DMS114 treated with DMSO at 0.1 percent for 48 hours (cell line): ENCODE results near the gene PARD6B.
"Not testable (repeated sequence)": the region's sequence is repeated elsewhere in the genome, so short reads cannot be mapped to it uniquely, and the experiment has no call there.

Experiments used
- DNase-seq: peaks from one replicate; lab custom pipeline; 2025; ENCODE audit not compliant: unreplicated experiment; lab: John Stamatoyannopoulos, UW

The PARD6B gene

DNA sequence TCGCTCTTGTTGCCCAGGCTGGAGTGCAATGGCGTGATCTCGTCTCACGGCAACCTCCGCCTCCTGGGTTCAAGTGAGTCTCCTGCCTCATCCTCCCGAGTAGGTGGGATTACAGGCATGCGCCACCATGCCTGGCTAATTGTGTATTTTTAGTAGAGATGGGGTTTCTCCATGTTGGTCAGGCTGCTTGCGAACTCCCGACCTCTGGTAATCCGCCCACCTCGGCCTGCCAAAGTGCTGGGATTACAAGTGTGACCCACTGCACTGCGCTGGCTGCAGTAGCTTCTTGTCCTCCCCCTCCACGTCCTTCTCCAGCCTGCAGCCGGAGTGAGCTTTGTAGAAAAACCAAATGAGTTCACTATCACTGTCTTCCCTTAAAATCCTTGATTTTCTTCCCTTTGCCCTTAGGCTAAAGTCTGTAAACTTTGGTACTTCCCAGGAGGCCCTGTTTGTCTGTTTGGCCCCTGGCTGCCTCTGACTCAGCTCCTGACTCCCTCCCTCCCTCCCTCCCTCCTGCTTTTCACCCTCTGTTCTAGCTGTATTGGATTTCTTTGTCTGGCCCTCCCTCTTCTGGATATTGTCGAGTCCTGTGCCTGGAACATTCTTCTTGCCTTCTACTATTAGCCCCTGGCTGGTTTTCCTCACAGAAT is 12.9 kb downstream of the PARD6B start:
- peak; percentile 60 for DNase-seq

DNA sequence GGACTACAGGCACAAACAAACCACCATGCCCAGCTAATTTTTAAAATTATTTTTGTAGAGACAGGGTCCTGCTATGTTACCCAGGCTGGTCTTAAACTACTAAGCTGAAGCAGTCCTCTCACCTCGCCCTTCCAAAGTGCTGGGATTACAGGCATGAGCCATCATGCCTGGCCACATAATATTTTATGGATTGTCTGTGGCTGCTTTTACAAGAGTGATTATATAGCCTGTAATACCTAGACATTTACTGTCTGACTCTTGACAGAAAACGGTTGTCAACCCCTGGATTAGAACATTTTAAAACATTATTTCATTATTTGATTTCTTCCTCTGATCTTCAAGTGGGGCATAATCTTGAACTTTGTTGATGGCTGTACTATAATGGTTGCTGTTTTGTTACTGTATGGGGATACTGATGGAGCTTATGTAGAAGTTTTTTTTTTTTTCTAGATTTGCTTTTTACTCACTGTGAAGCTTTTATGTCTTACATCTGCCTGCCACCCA is 14.3 kb downstream of the PARD6B start:
- DNase-seq, result no peak

DNA sequence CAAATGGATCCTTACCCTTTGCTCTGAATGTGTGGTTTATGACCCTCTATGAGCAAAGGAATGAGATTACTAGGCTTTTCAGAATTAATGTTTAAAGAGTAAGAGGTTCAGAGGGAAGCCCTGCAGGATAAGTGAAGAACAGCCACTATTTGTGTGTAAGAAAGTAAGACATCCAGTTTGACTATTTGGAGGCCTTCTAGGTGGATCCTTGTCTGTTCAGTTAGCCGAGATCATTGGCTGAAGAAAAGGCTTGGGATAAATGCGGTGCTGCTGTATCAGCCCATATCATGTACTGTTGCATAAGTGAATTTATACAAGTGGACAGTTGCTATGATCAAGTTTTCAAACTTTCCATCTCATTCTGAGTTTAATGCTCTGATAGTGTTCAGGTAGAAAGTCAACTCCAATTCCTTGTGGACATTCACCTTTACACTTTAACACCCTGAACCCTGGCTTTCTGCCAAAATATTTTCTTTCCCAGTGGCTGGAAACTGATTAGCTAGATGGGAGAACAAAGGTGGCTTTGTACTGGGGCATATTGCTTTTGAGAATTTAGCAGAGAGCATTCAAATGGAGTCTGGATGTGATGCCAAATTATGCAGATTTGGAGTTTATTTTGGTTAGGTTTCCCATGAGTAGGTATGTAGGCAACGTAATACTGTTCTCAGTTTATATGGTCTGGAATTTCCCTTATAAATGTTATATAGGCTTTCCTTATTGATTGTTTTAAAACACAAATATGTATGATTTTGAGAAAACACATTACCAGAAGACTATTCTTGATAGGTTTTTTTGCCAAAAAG is 15.0 kb downstream of the PARD6B start:
- no peak for DNase-seq

- no peak for DNase-seq
Observed at GRCh38 chr20:50747275-50747674, 15.9 kb downstream of the PARD6B start.

- no peak for DNase-seq
Observed at GRCh38 chr20:50750145-50750671, 18.8 kb downstream of the PARD6B start.

DNA sequence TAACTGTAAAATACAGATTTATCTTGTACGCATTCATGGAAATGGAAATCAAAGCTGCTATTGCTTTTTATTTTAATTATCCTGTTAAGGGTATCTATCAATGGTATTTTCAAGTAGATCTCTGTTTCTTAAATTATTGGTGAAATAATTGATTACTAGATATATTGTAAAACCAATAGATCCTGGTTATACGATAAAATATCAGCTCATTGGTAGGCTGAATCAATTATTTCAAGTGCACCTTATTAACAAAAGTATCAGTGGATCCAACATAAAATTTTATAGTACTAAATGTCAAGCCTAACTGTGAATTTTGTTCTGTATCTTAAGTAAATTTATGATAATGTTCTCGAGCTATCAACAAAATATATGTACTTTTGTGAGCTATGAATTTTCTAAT is 21.8 kb downstream of the PARD6B start:
- no peak for DNase-seq

DNA sequence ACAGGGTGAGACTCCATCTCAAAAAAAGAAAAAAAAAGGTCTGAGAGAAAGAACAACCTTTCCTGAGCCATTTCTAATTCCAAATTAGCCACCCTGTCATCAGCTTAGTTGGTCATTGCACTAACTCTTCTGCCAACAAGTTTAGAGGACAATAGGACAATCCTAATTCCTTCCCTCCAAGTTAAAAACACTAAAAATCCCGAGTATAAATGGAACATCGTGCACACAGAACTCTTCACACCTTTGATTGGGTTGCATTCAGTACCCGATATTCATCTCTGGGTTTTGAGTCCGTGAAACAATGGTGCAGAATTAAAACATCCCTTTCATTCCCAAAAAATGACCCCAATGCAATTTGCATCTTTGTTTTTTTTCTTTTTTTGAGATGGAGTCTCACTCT is 23.0 kb downstream of the PARD6B start:
- no peak for DNase-seq

- no peak for DNase-seq
Observed at GRCh38 chr20:50756447-50756846, 25.1 kb downstream of the PARD6B start.

GRCh38 chr20:50758469-50758868 is 27.1 kb downstream of the PARD6B start:
- DNase-seq, result no peak

DNA sequence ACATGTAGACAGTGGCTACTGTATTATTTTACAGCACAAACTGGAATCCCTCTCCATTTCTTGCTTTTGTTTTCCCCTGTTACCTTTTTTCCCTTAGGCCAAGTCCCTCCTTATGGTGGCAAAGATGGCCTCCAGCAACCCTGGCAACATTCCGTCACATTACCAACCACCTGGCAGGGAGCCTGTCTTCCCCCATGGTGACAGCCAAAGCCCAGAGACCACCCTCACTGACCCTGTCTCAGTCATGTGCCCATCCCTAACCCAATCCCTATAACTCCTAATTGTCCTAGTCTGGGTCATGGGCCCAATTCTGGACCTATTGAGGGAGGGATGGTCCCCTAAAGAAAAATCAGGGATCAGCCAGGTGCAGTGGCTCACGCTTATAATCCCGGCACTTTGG is 27.6 kb downstream of the PARD6B start:
- DNase-seq, result no peak

DNA sequence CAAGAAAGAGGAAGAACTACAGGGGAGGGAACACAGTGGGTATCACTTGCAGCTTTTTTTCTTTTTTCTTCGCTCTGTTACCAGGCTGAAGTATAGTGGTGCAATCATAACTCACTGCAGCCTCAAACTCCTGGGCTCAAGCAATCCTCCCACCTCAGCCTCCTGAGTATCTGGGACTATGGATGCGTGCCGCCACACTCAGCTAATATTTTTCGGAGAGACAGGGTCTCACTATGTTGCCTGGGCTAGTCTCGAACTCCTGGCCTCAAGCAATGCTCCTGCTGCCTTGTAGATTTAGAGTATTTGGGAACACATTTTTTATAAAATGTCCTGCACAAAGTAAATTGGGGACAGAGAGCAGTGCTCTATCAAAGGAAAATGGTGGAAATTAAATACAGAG is 28.3 kb downstream of the PARD6B start:
- no peak for DNase-seq

DNA sequence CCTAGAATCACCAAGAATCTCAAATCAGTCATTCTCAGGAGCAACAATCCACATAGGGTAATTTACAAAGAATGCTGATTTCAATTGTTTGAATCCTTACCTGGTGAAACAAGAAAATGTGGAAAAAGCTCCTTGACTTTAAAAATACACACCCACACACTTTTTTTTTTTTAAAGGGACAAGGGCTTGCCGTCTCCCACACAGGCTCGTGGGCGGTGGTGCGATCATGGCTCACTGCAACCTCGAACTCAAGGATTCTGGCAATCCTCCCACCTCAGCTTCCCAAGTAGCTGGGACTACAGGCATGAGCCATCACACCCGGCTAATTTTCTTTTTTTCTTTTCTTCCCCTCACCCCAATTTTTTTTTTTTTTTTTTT is 30.7 kb downstream of the PARD6B start:
- no peak for DNase-seq

DNA sequence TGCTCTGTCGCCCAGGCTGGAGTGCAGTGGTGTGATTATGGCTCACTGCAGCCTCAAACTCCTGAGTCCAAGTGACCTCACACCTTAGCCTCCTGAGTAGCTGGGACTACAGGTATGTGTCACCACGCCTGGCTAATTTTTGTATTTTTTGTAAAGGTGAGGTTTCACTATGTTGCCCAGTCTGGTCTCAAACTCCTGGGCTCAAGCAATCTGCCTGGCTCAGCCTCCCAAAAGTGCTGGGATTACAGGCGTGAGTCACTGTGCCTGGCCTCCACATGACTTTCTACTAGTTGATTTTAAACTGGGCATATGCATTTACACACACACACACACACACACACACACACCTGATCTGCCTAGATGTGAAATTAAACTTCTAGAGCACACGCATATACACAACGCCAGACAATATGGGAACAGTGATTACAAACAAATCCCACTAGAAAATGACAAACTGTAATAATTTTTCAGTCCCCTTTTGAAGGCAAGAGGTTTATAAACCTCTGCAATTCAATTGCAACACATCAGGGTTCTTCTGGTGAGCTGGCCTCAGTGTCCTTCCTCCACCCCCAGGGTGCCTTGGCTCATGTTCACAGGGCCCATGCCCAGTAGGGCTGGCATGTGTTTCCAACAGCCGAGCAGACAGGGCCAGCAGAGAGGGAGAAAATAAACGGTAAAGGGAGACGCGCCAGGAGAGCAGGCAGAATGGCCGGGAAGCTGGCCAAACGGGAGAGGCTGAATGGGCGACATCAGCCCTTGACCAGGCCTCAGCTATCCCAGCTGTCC is 31.2 kb downstream of the PARD6B start:
- DNase-seq, result no peak

- DNase-seq, result not testable (repeated sequence)
Observed at GRCh38 chr20:50763550-50764458, 32.4 kb downstream of the PARD6B start.

DNA sequence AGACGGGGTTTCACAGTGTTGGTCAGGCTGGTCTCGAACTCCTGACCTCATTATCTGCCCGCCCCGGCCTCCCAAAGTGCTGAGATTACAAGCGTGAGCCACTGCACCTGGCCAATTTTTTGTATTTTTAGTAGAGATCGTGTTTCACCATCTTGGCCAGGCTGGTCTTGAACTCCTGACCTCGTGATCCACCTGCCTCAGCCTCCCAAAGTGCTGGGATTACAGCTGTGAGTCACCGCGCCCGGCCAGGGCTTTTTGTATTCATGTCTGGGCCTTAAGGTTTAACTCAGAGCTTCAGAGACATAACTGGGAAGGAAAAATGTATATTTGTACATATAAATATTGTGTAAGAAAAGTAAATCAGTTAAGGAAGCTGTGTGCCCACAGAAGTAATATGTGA is 33.9 kb downstream of the PARD6B start:
- not testable (repeated sequence) for DNase-seq

DNA sequence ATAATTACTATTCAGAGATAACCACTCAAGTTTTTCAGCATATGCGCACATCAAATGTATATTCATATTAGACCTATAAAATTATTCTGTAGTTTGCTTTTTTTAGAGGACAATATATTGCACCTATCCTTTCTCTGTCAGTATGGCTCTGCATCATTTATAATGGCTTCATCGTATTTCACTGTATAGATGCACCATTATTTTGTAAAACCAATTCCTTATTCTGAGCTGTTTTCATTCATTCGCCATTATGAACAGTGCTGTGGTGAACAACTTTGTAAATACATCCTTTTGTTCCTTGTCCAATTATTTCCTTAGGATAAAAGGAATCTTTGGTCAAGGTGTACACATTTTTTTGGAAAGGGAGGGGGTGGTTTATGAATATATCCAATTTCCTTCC is 34.3 kb downstream of the PARD6B start:
- no peak for DNase-seq

DNA sequence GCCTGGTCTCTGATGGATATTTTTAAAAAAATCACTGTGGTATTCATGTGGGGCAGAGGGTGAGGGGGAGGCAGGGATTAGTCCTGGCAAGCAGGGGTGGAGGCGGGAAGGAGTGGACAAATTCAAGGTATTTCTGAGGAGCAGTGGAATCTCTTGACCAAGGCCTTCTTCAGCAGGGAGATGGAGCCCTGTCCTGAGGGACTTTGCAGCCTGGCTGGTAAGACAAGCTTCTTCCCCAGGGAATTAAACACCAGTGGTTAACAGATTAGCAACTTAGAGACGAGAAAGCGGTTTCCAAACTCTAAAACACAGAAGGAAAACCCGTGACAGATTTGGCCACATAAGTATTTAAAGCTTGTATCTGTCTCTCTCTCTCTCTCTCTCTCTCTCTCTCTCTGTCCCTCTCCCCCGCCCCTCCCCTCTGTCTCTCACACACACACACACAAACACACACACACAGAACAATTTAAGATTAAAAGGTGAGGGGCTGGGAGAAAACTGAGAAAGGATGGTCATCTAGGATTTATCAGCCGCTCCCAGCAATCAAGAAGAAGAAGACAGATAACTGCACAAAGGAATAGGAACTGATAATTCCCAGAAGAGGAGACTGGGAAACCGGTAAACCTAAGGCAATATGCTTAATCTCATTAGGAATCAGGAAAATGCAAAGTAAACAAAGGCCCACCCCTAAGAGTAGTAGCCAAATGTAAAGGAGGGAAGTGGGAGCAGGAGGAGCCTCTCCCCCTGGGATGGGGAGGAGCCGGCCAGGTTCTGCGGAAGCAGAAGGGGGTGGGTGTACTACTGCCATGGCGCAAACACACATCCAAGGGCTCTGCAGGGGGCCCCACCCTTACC is 35.8 kb downstream of the PARD6B start:
- not testable (repeated sequence) for DNase-seq

GRCh38 chr20:50768991-50769390 is 37.6 kb downstream of the PARD6B start:
- not testable (repeated sequence) for DNase-seq

DNA sequence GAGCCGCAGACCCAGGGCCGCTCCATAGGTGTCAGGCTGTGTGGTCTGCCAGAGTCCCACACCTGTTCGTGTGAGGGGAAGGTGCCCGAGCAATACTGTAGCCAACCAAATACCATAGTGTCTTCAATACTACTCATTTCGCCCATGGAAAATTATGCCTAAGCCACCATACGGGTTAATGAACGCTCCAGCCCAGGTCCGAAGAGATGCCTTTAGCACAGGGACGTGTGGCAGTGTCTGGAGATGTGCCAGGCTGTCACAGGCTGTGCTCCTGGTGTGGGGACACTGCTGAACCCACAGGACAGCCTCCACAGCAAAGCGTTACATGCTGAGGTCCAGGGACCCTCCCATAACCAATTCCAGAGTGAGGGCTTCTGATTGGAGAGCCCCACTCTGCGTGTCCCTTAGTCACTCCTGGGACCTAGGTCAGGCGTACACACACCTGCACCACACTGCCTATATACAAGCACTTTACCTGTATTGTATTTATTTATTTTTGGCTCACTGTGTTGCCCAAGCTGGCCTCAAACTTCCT is 38.2 kb downstream of the PARD6B start:
- not testable (repeated sequence) for DNase-seq
